ENCODE data around the gene TAPBPL. TPM values are rescaled to one million over a fixed set of nuclear protein-coding genes. Genes with fewer than 3 reads are reported as not detected.
A peak's percentile ranks its signal among the peaks of the same experiment; 100 is the strongest.

Gene TAPBPL
- total and polyA plus RNA-seq, 9 donors: 7.3 to 10.5 (median 9.2) TPM

GRCh38 chr12:6450869-6451347 lies 934 bp upstream of the TAPBPL start:
- 3% methylated on average over 8 of the region's 11 CpGs for WGBS (ENCODE audit: insufficient coverage)
- peaks cover 33% of the 10 kb centered on the region for H3K36me3 ChIP-seq (ENCODE audit: control insufficient read depth, insufficient read depth, low read length)

DNA sequence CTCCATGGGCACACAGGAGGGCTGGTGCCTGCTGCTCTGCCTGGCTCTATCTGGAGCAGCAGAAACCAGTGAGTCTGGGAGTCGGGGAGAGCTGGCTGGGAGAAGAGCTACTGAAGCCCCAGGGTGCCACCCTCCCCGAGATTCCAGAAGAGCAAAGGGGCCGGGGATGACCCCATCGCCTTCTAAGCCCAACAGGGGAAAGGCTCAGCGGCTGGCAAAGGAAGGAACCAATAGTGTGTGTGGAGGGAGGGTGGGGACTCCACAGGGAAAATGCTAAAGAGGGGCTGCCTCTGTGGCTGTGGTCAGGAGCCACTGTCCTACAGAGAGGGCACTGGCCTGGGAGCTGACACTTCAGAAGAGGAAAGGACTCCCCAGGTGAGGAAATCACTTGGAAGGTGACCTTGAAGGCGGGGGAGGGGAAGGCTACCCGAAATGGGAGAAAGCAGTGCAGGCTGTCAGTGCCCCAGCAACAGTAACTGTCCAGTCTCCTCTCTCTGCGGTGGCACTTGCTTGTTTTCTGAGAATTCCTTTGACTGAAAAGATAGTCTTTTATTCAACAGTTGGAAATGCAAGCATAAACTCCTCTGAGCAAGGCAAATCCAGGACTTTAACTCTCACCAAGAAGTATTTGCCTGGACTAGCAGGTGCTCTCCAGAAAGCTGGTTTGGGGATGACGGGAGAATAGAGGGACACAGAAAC lies 552 bp downstream of the TAPBPL start:
- Histone ChIP-seq H3K27ac (ENCODE audit: low read length) (peak overlapping the region; percentile 87), H3K9me3 (replicated peaks; ENCODE audit: control insufficient read depth, low read depth, low read length) (no peaks in the 10 kb centered on the region), H3K36me3 (ENCODE audit: control insufficient read depth, insufficient read depth, low read length) (peaks cover 29% of the 10 kb centered on the region), H3K27me3 (ENCODE audit: control insufficient read depth, insufficient read depth, low read length) (no peaks in the 10 kb centered on the region), H3K4me3 (ENCODE audit: low read length) (peak overlapping the region; percentile 54), H3K4me1 (ENCODE audit: control insufficient read depth, insufficient read depth, low read length) (peaks cover 32% of the 10 kb centered on the region)
- DNase-seq: peak; percentile 36
- 4% methylated on average over 5 of the region's 9 CpGs for WGBS (ENCODE audit: insufficient coverage)

More at GRCh38 chr12:6450869-6451347, 934 bp upstream of the TAPBPL start:
- Histone ChIP-seq H3K27ac (ENCODE audit: low read length) (peak overlapping the region; percentile 87), H3K4me1 (ENCODE audit: control insufficient read depth, insufficient read depth, low read length) (peaks cover 32% of the 10 kb centered on the region), H3K4me3 (ENCODE audit: low read length) (peak overlapping the region; percentile 54), H3K27me3 (ENCODE audit: control insufficient read depth, insufficient read depth, low read length) (no peaks in the 10 kb centered on the region), H3K9me3 (replicated peaks; ENCODE audit: control insufficient read depth, low read depth, low read length) (no peaks in the 10 kb centered on the region)
- DNase-seq: no peak

GRCh38 chr12:6452944-6453630 lies 1.2 kb downstream of the TAPBPL start:
- no peak for DNase-seq
- Histone ChIP-seq H3K27me3 (ENCODE audit: control insufficient read depth, insufficient read depth, low read length) (no peaks in the 10 kb centered on the region), H3K4me3 (ENCODE audit: low read length) (peak overlapping the region; percentile 54), H3K9me3 (replicated peaks; ENCODE audit: control insufficient read depth, low read depth, low read length) (no peaks in the 10 kb centered on the region), H3K4me1 (ENCODE audit: control insufficient read depth, insufficient read depth, low read length) (peaks cover 32% of the 10 kb centered on the region), H3K36me3 (ENCODE audit: control insufficient read depth, insufficient read depth, low read length) (peaks cover 32% of the 10 kb centered on the region), H3K27ac (ENCODE audit: low read length) (peak overlapping the region; percentile 87)
- 87% methylated on average over 14 of the region's 17 CpGs for WGBS (ENCODE audit: insufficient coverage)

DNA sequence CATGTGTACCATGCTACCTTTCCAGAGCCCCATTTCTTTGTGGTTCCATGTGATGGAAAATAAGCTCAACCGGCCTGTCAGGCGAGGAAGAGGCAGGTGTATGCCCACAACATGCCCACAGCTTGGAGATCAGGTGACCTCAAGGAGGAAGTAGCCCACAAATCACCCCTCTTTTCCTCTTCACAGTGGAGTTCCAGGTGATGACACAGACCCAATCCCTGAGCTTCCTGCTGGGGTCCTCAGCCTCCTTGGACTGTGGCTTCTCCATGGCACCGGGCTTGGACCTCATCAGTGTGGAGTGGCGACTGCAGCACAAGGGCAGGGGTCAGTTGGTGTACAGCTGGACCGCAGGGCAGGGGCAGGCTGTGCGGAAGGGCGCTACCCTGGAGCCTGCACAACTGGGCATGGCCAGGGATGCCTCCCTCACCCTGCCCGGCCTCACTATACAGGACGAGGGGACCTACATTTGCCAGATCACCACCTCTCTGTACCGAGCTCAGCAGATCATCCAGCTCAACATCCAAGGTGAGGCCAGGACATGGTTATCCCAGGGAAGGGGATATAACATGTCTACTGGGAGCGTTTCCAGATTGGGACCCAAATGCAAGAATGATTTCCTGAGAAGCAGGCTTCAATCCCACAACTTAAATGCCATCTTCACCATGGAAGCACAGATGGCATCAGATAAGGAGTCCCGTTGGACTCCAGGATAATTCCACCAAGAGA lies 5.5 kb downstream of the TAPBPL start:
- peaks cover 69% of the 10 kb centered on the region for H3K36me3 ChIP-seq (ENCODE audit: control insufficient read depth, insufficient read depth, low read length)
- peaks cover 19% of the 10 kb centered on the region for H3K4me1 ChIP-seq (ENCODE audit: control insufficient read depth, insufficient read depth, low read length)
- no peaks in the 10 kb centered on the region for H3K9me3 ChIP-seq (replicated peaks; ENCODE audit: control insufficient read depth, low read depth, low read length)
- WGBS (ENCODE audit: insufficient coverage): 99% methylated on average over 8 of the region's 12 CpGs
- H3K27ac ChIP-seq (ENCODE audit: low read length): no peak overlapping the region
- DNase-seq: no peak
- H3K4me3 ChIP-seq (ENCODE audit: low read length): no peak overlapping the region
- H3K27me3 ChIP-seq (ENCODE audit: control insufficient read depth, insufficient read depth, low read length): no peaks in the 10 kb centered on the region

DNA sequence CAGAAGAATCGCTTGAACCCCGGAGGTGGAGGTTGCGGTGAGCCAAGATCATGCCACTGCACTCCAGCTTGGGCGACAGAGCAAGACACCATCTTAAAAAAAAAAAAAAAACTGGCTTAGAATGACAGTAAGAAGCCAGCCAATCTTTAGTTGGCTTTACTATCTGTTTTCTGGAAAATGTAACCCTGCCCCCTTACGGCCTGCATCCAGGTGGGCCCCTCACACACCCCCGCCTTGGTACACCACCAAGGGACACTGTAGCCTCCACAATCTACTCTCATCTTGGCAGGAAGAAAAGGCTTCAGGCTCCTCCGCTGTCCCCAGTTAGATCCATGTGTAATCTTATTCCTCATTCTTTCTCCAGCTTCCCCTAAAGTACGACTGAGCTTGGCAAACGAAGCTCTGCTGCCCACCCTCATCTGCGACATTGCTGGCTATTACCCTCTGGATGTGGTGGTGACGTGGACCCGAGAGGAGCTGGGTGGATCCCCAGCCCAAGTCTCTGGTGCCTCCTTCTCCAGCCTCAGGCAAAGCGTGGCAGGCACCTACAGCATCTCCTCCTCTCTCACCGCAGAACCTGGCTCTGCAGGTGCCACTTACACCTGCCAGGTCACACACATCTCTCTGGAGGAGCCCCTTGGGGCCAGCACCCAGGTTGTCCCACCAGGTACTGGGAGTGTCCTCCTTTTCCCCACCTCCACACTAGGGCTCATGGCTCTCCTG lies 6.6 kb downstream of the TAPBPL start:
- WGBS (ENCODE audit: insufficient coverage): 87% methylated on average over 12 of the region's 14 CpGs

GRCh38 chr12:6459004-6459337 lies 7.1 kb downstream of the TAPBPL start:
- H3K4me1 ChIP-seq (ENCODE audit: control insufficient read depth, insufficient read depth, low read length): peaks cover 8% of the 10 kb centered on the region
- peaks cover 77% of the 10 kb centered on the region for H3K36me3 ChIP-seq (ENCODE audit: control insufficient read depth, insufficient read depth, low read length)
- no peaks in the 10 kb centered on the region for H3K27me3 ChIP-seq (ENCODE audit: control insufficient read depth, insufficient read depth, low read length)
- no peak overlapping the region for H3K4me3 ChIP-seq (ENCODE audit: low read length)
- DNase-seq: no peak
- WGBS (ENCODE audit: insufficient coverage): 92% methylated on average over 2 of the region's 2 CpGs
- no peak overlapping the region for H3K27ac ChIP-seq (ENCODE audit: low read length)
- no peaks in the 10 kb centered on the region for H3K9me3 ChIP-seq (replicated peaks; ENCODE audit: control insufficient read depth, low read depth, low read length)

More for the DNA sequence above, 6.6 kb downstream of the TAPBPL start:
- DNase-seq: no peak
- Histone ChIP-seq H3K27me3 (ENCODE audit: control insufficient read depth, insufficient read depth, low read length) (no peaks in the 10 kb centered on the region), H3K27ac (ENCODE audit: low read length) (no peak overlapping the region), H3K9me3 (replicated peaks; ENCODE audit: control insufficient read depth, low read depth, low read length) (no peaks in the 10 kb centered on the region), H3K4me3 (ENCODE audit: low read length) (no peak overlapping the region), H3K4me1 (ENCODE audit: control insufficient read depth, insufficient read depth, low read length) (peaks cover 9% of the 10 kb centered on the region), H3K36me3 (ENCODE audit: control insufficient read depth, insufficient read depth, low read length) (peaks cover 77% of the 10 kb centered on the region)

DNA sequence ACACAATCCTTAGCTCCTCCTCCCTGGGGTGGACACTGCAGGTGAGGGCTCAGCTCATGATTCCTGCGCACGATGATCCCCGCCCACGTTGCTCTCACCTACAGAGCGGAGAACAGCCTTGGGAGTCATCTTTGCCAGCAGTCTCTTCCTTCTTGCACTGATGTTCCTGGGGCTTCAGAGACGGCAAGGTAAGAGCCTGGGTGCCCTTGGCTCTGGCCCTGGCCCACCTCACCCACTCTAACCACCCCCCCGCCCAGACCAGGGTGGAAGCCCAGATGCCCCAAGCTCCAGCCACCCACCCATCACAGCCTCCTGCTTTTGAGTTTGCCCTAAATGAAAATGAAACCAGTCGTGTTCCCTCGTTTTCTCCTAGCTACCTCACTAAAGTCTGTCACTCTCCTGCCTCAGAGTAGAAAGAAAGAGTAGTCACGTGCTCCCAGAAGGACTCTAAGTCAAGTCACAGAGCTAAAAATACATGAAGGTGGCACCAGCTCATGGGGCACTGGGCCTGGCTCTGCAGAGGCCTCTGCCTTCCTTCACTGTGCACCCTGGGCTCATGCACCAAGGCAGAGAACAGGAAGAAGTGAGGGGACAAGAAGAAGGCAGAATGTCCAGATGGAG lies 9.0 kb downstream of the TAPBPL start:
- no peak overlapping the region for H3K27ac ChIP-seq (ENCODE audit: low read length)
- no peak overlapping the region for H3K4me3 ChIP-seq (ENCODE audit: low read length)
- 84% methylated on average over 8 of the region's 10 CpGs for WGBS (ENCODE audit: insufficient coverage)
- peaks cover 8% of the 10 kb centered on the region for H3K4me1 ChIP-seq (ENCODE audit: control insufficient read depth, insufficient read depth, low read length)
- no peaks in the 10 kb centered on the region for H3K9me3 ChIP-seq (replicated peaks; ENCODE audit: control insufficient read depth, low read depth, low read length)
- DNase-seq: no peak
- H3K27me3 ChIP-seq (ENCODE audit: control insufficient read depth, insufficient read depth, low read length): no peaks in the 10 kb centered on the region
- H3K36me3 ChIP-seq (ENCODE audit: control insufficient read depth, insufficient read depth, low read length): peaks cover 82% of the 10 kb centered on the region

DNA sequence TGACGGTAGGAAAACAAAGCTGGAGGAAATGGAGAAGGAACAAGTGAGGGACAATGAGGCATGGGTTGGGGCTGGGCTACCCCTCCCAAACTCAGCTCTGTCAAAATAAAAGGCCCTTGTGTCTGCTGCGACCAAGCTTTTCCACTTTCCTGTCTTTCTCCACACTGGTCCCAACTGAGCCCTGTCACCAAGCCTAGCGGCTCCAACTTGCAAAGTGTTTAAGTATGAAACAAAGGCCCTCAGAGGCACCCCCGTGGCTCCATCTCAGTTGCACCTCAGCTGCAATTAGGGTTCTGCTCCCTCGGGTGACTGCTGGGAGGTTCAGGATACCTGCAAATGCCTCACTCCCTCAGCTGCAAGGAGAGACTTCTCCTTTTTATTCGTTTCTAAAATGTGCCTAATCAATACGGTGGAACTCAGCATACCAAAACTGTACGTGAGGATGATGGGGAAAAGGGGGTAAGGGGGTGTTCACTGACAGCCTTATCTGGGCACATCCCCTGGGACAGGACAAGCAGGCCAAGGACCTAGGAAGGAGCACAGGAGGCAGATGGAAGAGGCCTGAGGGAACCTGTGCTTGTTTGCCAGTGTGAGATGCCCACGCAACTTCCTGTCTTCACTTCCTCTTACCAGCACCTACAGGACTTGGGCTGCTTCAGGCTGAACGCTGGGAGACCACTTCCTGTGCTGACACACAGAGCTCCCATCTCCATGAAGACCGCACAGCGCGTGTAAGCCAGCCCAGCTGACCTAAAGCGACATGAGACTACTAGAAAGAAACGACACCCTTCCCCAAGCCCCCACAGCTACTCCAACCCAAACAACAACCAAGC lies 9.8 kb downstream of the TAPBPL start:
- peak; percentile 71 for DNase-seq
- Histone ChIP-seq H3K36me3 (ENCODE audit: control insufficient read depth, insufficient read depth, low read length) (peaks cover 88% of the 10 kb centered on the region), H3K4me3 (ENCODE audit: low read length) (no peak overlapping the region), H3K4me1 (ENCODE audit: control insufficient read depth, insufficient read depth, low read length) (peaks cover 8% of the 10 kb centered on the region), H3K9me3 (replicated peaks; ENCODE audit: control insufficient read depth, low read depth, low read length) (no peaks in the 10 kb centered on the region), H3K27ac (ENCODE audit: low read length) (peak overlapping the region; percentile 31), H3K27me3 (ENCODE audit: control insufficient read depth, insufficient read depth, low read length) (no peaks in the 10 kb centered on the region)
- 81% methylated on average over 7 of the region's 15 CpGs for WGBS (ENCODE audit: insufficient coverage)

All from muscle of leg (tissue), 11 donors.